Measurements from ENCODE around the gene NCK2.
A peak's percentile ranks its signal among the peaks of the same experiment; 100 is the strongest.

NCK2 gene

GRCh38 chr2:105748566-105748965 is 3.9 kb downstream of the NCK2 start:
- H3K4me3 ChIP-seq (ENCODE audit: low read depth, low read length), result no peak overlapping the region
- TF ChIP-seq CTCF (IDR thresholded peaks at IDR 0.05; ENCODE audit: low read depth, low read length, missing control alignments), result peak; percentile 46
- DNase-seq (ENCODE audit: low read depth), result no peak

- no peak for DNase-seq (ENCODE audit: low read depth)
- no peak for TF ChIP-seq CTCF (IDR thresholded peaks at IDR 0.05; ENCODE audit: low read depth, low read length, missing control alignments)
- H3K4me3 ChIP-seq (ENCODE audit: low read depth, low read length), result no peak overlapping the region
These were observed 5.1 kb downstream of the NCK2 start for GRCh38 chr2:105749583-105750400.

- no peak overlapping the region for H3K4me3 ChIP-seq (ENCODE audit: low read depth, low read length)
- no peak for TF ChIP-seq CTCF (IDR thresholded peaks at IDR 0.05; ENCODE audit: low read depth, low read length, missing control alignments)
- DNase-seq (ENCODE audit: low read depth), result no peak
These were observed 6.0 kb downstream of the NCK2 start for GRCh38 chr2:105750735-105751134.

- no peak for TF ChIP-seq CTCF (IDR thresholded peaks at IDR 0.05; ENCODE audit: low read depth, low read length, missing control alignments)
- DNase-seq (ENCODE audit: low read depth), result no peak
- H3K4me3 ChIP-seq (ENCODE audit: low read depth, low read length), result no peak overlapping the region
These were observed 6.6 kb downstream of the NCK2 start for GRCh38 chr2:105751272-105751671.

- H3K4me3 ChIP-seq (ENCODE audit: low read depth, low read length), result no peak overlapping the region
- no peak for DNase-seq (ENCODE audit: low read depth)
- TF ChIP-seq CTCF (IDR thresholded peaks at IDR 0.05; ENCODE audit: low read depth, low read length, missing control alignments), result no peak
These were observed 8.1 kb downstream of the NCK2 start for GRCh38 chr2:105752691-105753358.

- no peak for TF ChIP-seq CTCF (IDR thresholded peaks at IDR 0.05; ENCODE audit: low read depth, low read length, missing control alignments)
- no peak for DNase-seq (ENCODE audit: low read depth)
- no peak overlapping the region for H3K4me3 ChIP-seq (ENCODE audit: low read depth, low read length)
These were observed 8.7 kb downstream of the NCK2 start for GRCh38 chr2:105753380-105753779.
